ENCODE measurements around the gene AP4B1.
"Not testable (repeated sequence)": the region's sequence is repeated elsewhere in the genome, so short reads cannot be mapped to it uniquely, and the experiment has no call there.

AP4B1 gene

GRCh38 chr1:113904674-113905434, at the start of gene AP4B1, which contains the start of gene DCLRE1B:
AP4B1 (minus strand) TSS chr1:113904799; CDS start chr1:113904717, 82 bp downstream.
DCLRE1B (plus strand) TSS chr1:113905326; CDS start chr1:113905587, 261 bp downstream.
- peak; percentile 92 for DNase-seq (ENCODE audit: low spot score)

- DNase-seq (ENCODE audit: low spot score), result no peak
Measured at GRCh38 chr1:113951719-113952118, 47.1 kb upstream of the AP4B1 start.

DNA sequence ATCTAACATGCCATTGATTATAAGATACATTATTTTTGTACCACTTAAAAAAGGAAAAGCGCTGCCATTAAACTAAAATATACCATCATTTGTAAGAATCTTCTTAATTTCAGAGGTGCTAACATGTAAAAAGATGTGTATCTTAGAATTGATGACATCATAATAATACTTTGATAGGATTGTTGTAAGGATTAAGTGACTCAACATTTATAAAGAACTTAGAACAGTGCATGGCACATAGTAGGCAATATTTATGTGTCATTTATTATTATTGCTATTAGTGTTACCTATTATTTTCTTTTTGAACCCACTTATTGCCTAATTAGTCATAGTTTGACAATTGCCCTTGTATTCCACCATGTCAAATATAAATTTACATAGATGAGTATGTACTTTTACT, 46.3 kb upstream of the AP4B1 start:
- DNase-seq (ENCODE audit: low spot score), result no peak

- DNase-seq (ENCODE audit: low spot score), result no peak
Measured at GRCh38 chr1:113949007-113949406, 44.4 kb upstream of the AP4B1 start.

DNA sequence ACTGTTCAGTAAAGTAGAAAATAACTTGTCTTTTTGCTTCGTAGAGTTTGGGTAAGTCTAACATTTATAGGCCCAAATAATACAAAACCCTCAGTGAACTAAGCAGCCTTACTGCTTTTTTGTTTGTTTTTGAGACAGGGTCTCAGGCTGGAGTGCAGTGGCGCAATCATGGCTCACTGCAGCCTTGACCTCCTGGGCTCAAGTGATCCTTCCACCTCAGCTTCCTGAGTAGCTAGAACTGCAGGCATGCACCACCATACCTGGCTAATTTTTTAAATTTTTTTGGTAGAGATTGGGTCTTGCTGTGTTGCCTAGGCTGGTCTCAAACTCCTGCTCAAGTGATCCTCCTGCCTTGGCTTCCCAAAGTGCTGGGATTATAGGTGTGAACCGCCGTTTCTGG, 43.6 kb upstream of the AP4B1 start:
- DNase-seq (ENCODE audit: low spot score), result not testable (repeated sequence)

DNA sequence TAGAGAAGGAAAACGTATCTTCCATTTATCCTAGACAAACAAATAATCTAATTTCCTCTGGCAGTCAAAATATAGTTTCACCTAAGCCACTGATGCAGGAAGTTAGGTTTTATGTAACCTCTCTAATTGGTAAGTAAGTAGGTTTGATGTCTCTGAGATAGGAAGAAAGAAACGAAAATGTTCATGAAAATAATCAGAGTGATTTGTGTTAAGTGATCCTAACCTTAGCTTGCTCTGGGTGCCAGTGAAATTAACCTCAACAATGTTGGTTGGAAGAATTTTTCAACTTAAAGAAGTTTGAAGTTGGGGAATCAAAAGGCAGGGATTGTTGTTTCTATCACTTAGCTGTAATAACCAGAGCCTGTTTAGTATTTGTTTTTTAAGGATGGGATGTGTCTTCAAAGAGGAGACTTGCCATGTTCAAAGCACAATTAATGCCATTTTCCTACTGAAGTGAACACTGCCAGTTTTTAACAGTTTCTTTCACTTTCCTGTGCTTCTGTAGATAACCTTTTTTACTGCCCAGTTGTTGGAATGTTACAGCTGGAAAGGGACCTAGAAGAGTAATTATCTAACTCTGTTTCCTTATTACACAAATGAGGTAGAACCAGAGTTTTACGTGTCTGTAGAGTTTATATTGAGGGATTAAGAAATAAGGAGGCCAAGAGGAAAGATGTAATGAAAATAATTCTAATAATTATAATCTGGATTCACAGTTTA, 42.9 kb upstream of the AP4B1 start:
- no peak for DNase-seq (ENCODE audit: low spot score)

GRCh38 chr1:113946678-113947387, 42.2 kb upstream of the AP4B1 start:
- DNase-seq (ENCODE audit: low spot score), result no peak

DNA sequence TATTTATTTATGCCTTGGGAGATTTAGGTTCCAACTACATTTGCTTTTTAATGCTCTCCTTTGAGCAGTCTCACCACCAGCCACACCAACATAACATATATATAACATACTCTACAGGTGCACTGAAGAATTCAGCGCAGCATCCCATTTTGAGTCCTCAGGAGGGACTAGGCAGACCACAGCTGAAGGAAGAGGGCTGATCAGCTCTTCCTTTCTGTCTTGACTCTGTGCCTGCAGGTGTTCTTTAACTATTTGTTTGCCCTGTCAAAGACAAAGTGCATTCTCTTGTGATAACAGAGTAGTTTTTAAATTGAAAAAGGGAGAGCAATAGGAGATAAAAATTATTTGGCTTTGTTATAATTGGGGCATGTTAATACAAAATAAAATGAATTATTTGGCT, 41.5 kb upstream of the AP4B1 start:
- DNase-seq (ENCODE audit: low spot score), result no peak

- DNase-seq (ENCODE audit: low spot score), result no peak
Measured at GRCh38 chr1:113945329-113945728, 40.7 kb upstream of the AP4B1 start.

GRCh38 chr1:113943028-113943811, 38.6 kb upstream of the AP4B1 start:
- DNase-seq (ENCODE audit: low spot score), result no peak

GRCh38 chr1:113942527-113942926, 37.9 kb upstream of the AP4B1 start:
- no peak for DNase-seq (ENCODE audit: low spot score)

DNA sequence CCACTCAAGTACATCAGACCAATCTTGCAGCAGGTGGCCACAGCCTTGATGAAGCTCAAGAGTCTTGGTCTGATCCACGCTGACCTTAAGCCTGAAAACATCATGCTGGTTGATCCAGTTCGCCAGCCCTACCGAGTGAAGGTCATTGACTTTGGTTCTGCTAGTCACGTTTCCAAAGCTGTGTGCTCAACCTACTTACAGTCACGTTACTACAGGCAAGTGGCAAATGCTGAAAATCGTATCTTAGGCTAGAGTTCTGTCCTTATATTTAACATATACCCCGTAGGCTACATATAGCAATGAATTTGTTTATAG, 36.6 kb upstream of the AP4B1 start:
- no peak for DNase-seq (ENCODE audit: low spot score)

DNA sequence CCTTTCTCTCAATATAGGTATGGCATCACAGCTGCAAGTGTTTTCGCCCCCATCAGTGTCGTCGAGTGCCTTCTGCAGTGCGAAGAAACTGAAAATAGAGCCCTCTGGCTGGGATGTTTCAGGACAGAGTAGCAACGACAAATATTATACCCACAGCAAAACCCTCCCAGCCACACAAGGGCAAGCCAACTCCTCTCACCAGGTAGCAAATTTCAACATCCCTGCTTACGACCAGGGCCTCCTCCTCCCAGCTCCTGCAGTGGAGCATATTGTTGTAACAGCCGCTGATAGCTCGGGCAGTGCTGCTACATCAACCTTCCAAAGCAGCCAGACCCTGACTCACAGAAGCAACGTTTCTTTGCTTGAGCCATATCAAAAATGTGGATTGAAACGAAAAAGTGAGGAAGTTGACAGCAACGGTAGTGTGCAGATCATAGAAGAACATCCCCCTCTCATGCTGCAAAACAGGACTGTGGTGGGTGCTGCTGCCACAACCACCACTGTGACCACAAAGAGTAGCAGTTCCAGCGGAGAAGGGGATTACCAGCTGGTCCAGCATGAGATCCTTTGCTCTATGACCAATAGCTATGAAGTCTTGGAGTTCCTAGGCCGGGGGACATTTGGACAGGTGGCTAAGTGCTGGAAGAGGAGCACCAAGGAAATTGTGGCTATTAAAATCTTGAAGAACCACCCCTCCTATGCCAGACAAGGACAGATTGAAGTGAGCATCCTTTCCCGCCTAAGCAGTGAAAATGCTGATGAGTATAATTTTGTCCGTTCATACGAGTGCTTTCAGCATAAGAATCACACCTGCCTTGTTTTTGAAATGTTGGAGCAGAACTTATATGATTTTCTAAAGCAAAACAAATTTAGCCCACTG, 36.0 kb upstream of the AP4B1 start:
- DNase-seq (ENCODE audit: low spot score), result no peak

DNA sequence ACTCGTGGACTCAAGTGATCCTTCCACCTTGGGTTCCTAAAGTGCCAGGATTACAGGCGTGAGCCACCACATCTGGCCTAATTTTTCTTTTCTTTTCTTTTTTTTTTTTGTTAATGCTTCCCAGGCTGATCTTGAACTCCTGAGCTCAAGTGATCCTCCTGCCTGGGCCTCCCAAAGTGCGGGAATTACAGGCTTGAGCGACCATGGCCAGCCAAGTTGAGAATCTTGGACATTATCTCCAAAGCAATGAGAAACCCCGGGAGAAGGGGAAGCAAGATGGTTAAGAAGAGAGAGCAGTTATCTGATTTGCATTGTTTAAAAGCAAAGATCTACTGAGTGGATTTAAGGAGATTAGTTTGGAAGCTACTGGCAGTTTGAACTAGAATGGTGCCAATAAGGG, 33.6 kb upstream of the AP4B1 start:
- DNase-seq (ENCODE audit: low spot score), result no peak

DNA sequence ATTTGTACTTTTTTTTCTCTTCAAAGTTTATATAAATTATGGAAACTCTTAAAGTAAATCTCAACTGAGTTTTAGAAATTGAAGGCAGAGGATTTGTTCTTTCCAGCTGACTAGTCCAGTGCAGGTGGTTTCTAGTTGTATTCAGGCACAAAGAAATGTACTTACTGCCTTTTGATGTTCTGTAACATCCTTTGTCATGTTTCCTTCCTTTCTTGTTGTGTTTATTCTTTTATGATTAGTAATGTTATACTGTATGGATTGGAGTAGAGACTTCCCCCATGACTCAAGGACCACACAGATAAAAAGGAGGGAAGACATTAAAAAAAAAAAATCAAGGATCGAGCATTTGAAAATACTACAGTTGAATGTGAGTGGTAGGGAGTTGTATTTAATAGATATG, 32.5 kb upstream of the AP4B1 start:
- DNase-seq (ENCODE audit: low spot score), result no peak

DNA sequence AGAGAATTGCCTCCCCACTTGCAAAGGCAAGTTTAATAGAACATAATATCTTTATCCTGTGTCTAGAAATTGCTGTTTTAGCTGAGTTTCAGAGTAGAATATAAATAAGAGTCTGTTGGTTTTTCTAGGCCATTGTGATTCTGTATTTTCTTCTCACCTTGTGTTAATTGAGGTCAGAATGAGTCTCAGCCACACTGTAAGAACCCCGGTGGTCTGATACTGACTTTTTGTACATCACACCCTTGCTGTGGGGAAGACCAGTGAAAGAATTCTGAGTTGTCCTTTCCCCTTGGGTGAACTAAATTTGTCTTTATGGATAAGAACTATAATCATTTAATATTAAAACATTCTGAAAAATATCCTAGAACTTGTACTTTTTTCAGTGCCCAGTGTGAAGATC, 31.4 kb upstream of the AP4B1 start:
- DNase-seq (ENCODE audit: low spot score), result no peak

- no peak for DNase-seq (ENCODE audit: low spot score)
Measured at GRCh38 chr1:113935176-113935575, 30.6 kb upstream of the AP4B1 start.

DNA sequence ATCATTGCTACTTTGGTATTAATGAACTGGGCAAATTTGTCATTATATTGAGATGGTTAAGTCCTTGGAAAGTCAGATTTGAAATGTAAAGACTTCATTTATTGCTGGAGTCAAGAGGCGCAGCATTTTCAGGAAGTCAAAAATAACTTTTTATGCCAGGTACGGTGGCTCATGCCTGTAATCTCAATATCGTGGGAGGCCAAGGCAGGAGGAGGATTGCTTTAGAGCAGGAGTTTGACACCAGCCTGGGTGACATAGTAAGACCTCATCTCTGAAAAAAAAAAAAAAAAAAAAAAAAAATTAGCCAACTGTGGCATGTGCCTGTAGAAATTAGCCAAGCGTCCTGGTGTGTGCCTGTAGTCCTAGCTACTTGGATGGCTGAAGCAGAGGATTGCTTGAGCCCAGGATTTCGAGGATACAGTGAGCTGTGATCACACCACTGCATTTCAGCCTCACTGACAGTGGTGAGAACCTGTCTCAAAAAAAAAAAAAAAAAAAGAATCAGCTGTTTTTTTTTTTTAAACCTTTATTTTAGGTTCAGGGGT, 30.0 kb upstream of the AP4B1 start:
- DNase-seq (ENCODE audit: low spot score), result no peak

DNA sequence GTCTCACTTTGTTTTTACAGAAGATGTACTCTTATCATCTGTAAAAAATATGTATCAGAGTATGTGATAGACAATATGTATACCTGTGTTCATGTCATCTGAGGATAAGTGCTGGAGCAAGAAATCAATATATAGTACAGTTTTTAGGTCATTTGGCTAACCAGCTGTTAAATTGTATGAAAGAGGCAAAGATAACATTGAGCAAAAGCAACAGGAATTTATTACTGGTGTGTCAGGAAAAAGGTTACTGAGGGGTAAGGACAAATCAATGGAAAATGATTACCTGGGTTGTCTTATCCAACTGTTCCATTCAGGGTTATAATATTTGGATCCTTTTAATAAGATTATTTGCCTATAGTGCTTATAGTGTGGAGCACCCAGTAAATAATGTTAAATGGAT, 29.4 kb upstream of the AP4B1 start:
- no peak for DNase-seq (ENCODE audit: low spot score)

DNA sequence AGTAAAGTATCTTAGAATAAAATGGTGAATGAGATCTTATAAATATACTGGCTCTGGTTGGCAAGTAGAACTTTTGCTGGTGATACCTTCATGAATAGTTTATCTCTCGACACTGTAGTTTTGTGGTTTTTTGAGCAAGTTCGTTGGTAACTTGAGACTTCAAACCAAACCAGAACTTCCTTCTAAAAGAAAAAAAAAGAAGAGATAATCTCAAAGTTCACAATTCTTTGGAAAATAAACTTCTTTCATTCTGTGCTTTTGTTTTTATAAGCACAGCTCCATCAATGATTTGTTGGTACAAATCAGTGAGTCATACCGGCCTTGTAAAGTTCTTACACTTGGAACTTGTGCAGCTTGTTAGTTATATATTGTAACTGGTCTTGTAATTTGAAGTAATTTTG, 26.9 kb upstream of the AP4B1 start:
- DNase-seq (ENCODE audit: low spot score), result peak; percentile 47

Measured in COLO829 (cell line).